Testis (tissue), 2 donors: ENCODE measurements around the gene ACSL1.
A peak's percentile ranks its signal among the peaks of the same experiment; 100 is the strongest.

Experiments used
- POLR2A ChIP-seq: fragments of 450-650 bp; IDR thresholded peaks from one replicate; pipeline ENCODE4 v1.6.1; 2017; ENCODE audit warnings: antibody characterized with exemption, mild to moderate bottlenecking, moderate library complexity
- TF ChIP-seq, protein P1 (sequence below), 3 experiments: fragments of 450-650 bp in 2 of 3; fragments of 200-600 bp in 1 of 3; sonication (generic) in 1 of 3; IDR thresholded peaks; one replicate each; pipeline ENCODE4 v1.5.1; 2016 to 2019; ENCODE audit warnings: antibody characterized with exemption in 3 of 3, mild to moderate bottlenecking in 2 of 3, moderate library complexity in 1 of 3

DNA sequence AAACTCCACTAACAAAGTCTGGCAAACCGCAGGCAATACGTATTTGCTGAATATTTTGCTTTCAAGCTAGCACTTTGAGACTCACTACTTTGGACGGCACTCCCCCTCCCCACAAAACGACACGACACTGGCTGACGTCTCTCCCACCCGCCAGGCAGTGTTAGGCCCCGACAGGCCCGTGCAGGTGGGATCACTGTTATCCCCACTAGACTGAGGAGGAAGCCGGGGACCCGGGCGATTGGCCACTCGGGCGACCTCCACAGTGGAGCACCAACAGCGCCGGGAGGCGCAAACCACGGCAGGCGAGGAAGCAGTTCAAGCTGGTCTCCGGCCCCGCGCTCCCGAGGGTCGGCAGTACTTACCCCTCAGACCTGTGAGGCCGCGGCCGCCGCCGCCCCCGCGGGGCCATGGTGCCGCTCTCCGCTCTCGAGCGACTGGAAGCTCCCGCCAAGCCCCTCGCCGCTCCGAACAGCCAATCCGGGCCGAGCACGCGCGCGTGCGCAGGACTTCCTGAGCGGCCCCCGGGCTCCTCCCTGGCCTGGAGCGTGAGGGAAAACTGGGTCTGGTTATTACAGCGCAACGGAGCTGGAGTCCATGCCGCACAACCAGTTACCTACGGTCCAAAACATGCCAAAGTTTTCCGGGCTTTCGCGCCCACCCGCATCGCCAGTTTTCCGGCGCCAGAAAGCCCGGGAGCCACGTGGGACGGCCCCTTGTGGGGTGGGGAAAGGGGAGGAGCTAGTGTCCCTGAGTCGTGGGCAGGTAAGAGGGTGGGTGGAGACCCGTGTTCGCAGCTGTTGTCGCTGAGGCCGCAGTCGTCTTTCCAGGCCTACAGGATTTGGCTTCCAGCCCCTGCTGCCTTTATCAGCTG lies 91.9 kb downstream of the ACSL1 start, which contains the start of gene CENPU:
- no peak for TF ChIP-seq POLR2A
- TF ChIP-seq, protein P1, sequence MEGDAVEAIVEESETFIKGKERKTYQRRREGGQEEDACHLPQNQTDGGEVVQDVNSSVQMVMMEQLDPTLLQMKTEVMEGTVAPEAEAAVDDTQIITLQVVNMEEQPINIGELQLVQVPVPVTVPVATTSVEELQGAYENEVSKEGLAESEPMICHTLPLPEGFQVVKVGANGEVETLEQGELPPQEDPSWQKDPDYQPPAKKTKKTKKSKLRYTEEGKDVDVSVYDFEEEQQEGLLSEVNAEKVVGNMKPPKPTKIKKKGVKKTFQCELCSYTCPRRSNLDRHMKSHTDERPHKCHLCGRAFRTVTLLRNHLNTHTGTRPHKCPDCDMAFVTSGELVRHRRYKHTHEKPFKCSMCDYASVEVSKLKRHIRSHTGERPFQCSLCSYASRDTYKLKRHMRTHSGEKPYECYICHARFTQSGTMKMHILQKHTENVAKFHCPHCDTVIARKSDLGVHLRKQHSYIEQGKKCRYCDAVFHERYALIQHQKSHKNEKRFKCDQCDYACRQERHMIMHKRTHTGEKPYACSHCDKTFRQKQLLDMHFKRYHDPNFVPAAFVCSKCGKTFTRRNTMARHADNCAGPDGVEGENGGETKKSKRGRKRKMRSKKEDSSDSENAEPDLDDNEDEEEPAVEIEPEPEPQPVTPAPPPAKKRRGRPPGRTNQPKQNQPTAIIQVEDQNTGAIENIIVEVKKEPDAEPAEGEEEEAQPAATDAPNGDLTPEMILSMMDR (IDR thresholded peaks at IDR 0.05), result peak in 2 of 3 experiments; percentile 40 to 60
